Coronary artery (tissue), 2 donors: ENCODE measurements around the gene PTGER4.
"Not testable (repeated sequence)": the region's sequence is repeated elsewhere in the genome, so short reads cannot be mapped to it uniquely, and the experiment has no call there.

Experiments
- DNase-seq: peaks from one replicate; pipeline ENCODE4 v3.0.0-alpha.2; 2017; ENCODE audit warnings: low spot score
- H3K27ac ChIP-seq, 2 donors: fragments of 200-600 bp; sonication (generic); one replicate each; pipeline ENCODE4 v1.5.1; 2016 to 2019
- H3K4me3 ChIP-seq: fragments of 200-600 bp; sonication (generic); 2 replicates; pipeline ENCODE4 v1.5.1; 2016; ENCODE audit warnings: mild to moderate bottlenecking, moderate library complexity
- CTCF ChIP-seq: fragments of 200-600 bp; sonication (generic); IDR thresholded peaks from one replicate; pipeline ENCODE4 v1.5.1; 2019; ENCODE audit warnings: antibody characterized with exemption

PTGER4 gene

GRCh38 chr5:40716590-40716989 is 36.9 kb downstream of the PTGER4 start:
- H3K27ac ChIP-seq = no peak overlapping the region
- TF ChIP-seq CTCF = no peak
- no peak overlapping the region for H3K4me3 ChIP-seq
- no peak for DNase-seq

- Histone ChIP-seq H3K4me3 (no peak overlapping the region), H3K27ac (no peak overlapping the region)
- no peak for DNase-seq
- TF ChIP-seq CTCF = no peak
Observed at GRCh38 chr5:40717281-40717680, 37.6 kb downstream of the PTGER4 start.

GRCh38 chr5:40720069-40720468 is 40.4 kb downstream of the PTGER4 start:
- TF ChIP-seq CTCF = no peak

GRCh38 chr5:40722497-40722911 is 42.8 kb downstream of the PTGER4 start:
- H3K4me3 ChIP-seq, H3K27ac ChIP-seq, DNase-seq: not testable (repeated sequence)

More at GRCh38 chr5:40720069-40720468, 40.4 kb downstream of the PTGER4 start:
- no peak for DNase-seq
- H3K4me3 ChIP-seq = no peak overlapping the region
- no peak overlapping the region for H3K27ac ChIP-seq

GRCh38 chr5:40733434-40733833 is 53.7 kb downstream of the PTGER4 start:
- no peak overlapping the region for H3K27ac ChIP-seq
- H3K4me3 ChIP-seq = no peak overlapping the region
- TF ChIP-seq CTCF = no peak
- DNase-seq = no peak

- TF ChIP-seq CTCF = no peak
- no peak overlapping the region for H3K27ac ChIP-seq
- no peak for DNase-seq
- no peak overlapping the region for H3K4me3 ChIP-seq
Observed at GRCh38 chr5:40733879-40734563, 54.3 kb downstream of the PTGER4 start.

GRCh38 chr5:40734986-40735385 is 55.3 kb downstream of the PTGER4 start:
- no peak for DNase-seq
- H3K4me3 ChIP-seq = no peak overlapping the region
- no peak overlapping the region for H3K27ac ChIP-seq
- no peak for TF ChIP-seq CTCF
